Esophagus squamous epithelium (tissue), 4 donors: Measurements from ENCODE around the gene XRCC3.

ENCODE experiments used
- CTCF ChIP-seq, 6 experiments: fragments of 450-650 bp in 4 of 6; fragments of 200-600 bp in 2 of 6; sonication (generic) in 2 of 6; IDR thresholded peaks; one replicate each; pipeline ENCODE4 v1.5.1; 2016 to 2019; ENCODE audit warnings: antibody characterized with exemption in 6 of 6, mild to moderate bottlenecking in 4 of 6, moderate library complexity in 4 of 6
- POLR2A ChIP-seq, 4 donors: fragments of 450-650 bp; IDR thresholded peaks; one replicate each; pipeline ENCODE4 v1.6.1; 2017; ENCODE audit warnings: antibody characterized with exemption in 4 of 4, mild to moderate bottlenecking in 4 of 4, moderate library complexity in 3 of 4

- TF ChIP-seq POLR2A (IDR thresholded peaks at IDR 0.05) = no peak
- TF ChIP-seq CTCF (IDR thresholded peaks at IDR 0.05) = no peak
Measured at GRCh38 chr14:103734081-103734888, 19.0 kb upstream of the XRCC3 start.
